ENCODE measurements around the gene TEAD1. TPM values are rescaled to one million over a fixed set of nuclear protein-coding genes. Genes with fewer than 3 reads are reported as not detected.

TEAD1 gene
- total RNA-seq, 8 experiments from 2014 or later: 18.0 to 125 (median 40.2) TPM

GRCh38 chr11:12915093-12915492 lies 240.9 kb downstream of the TEAD1 start:
- 82 to 100% (median 100%) methylated on average over 1 to 5 of the region's 7 CpGs; no CpG with 5 or more reads in 3 of the 10 experiments for WGBS, 10 experiments
- Histone ChIP-seq H3K4me1 (replicated peaks in 1 of 2) (peaks cover 3 to 5% of the 10 kb centered on the region in 2 donors), H3K4me3 (no peak overlapping the region), H3K27ac (no peak overlapping the region)
- ATAC-seq (replicated peaks in 6 of 8): no peak
- in situ Hi-C loops (cut with MboI; ENCODE audit: low pct_unique_long_range_greater_than_20kb in 2 of 9, low sequenced_read_pairs in 9 of 9, unreplicated experiment in 9 of 9): loop anchor here in 1 of 9 experiments (25.0 kb wide), 1 partner anchor 578 kb away; no protein-coding TSS in a partner anchor

GRCh38 chr11:12917822-12918221 lies 243.6 kb downstream of the TEAD1 start:
- no peak for ATAC-seq (replicated peaks in 6 of 8)
- WGBS, 10 experiments: 50 to 100% (median 88%) methylated on average over 1 of the region's 1 CpG; no CpG with 5 or more reads in 1 of the 10 experiments
- Histone ChIP-seq H3K27ac (no peak overlapping the region), H3K4me3 (no peak overlapping the region), H3K4me1 (replicated peaks in 1 of 2) (peaks cover 3 to 5% of the 10 kb centered on the region in 2 donors)
- in situ Hi-C loops (cut with MboI; ENCODE audit: low pct_unique_long_range_greater_than_20kb in 2 of 9, low sequenced_read_pairs in 9 of 9, unreplicated experiment in 9 of 9): loop anchor here in 1 of 9 experiments (25.0 kb wide), 1 partner anchor 581 kb away; no protein-coding TSS in a partner anchor

GRCh38 chr11:12918667-12919066 lies 244.4 kb downstream of the TEAD1 start:
- 80 to 100% (median 89%) methylated on average over 1 to 4 of the region's 4 CpGs; no CpG with 5 or more reads in 1 of the 10 experiments for WGBS, 10 experiments
- Histone ChIP-seq H3K4me3 (no peak overlapping the region), H3K27ac (no peak overlapping the region), H3K4me1 (replicated peaks in 1 of 2) (peaks cover 3 to 5% of the 10 kb centered on the region in 2 donors)
- in situ Hi-C loops (cut with MboI; ENCODE audit: low pct_unique_long_range_greater_than_20kb in 2 of 9, low sequenced_read_pairs in 9 of 9, unreplicated experiment in 9 of 9): loop anchor here in 1 of 9 experiments (25.0 kb wide), 1 partner anchor 581 kb away; no protein-coding TSS in a partner anchor
- no peak for ATAC-seq (replicated peaks in 6 of 8)

- H3K27ac ChIP-seq: no peak overlapping the region
- no peaks in the 10 kb centered on the region for H3K4me1 ChIP-seq (replicated peaks in 1 of 2)
- ATAC-seq (replicated peaks in 6 of 8): no peak
- in situ Hi-C loops (cut with MboI; ENCODE audit: low pct_unique_long_range_greater_than_20kb in 2 of 9, low sequenced_read_pairs in 9 of 9, unreplicated experiment in 9 of 9): loop anchor here in 1 of 9 experiments (25.0 kb wide), 1 partner anchor 585 kb away; no protein-coding TSS in a partner anchor
- no peak overlapping the region for H3K4me3 ChIP-seq
- 94 to 100% (median 100%) methylated on average over 1 to 3 of the region's 7 CpGs; no CpG with 5 or more reads in 5 of the 10 experiments for WGBS, 10 experiments
Measured at GRCh38 chr11:12922418-12922817, 248.2 kb downstream of the TEAD1 start.

GRCh38 chr11:12922980-12923507 lies 248.8 kb downstream of the TEAD1 start:
- ATAC-seq (replicated peaks in 6 of 8): no peak
- WGBS, 10 experiments: 81 to 100% (median 91%) methylated on average over 1 to 8 of the region's 12 CpGs; no CpG with 5 or more reads in 1 of the 10 experiments
- Histone ChIP-seq H3K4me1 (replicated peaks in 1 of 2) (no peaks in the 10 kb centered on the region), H3K27ac (no peak overlapping the region), H3K4me3 (no peak overlapping the region)
- in situ Hi-C loops (cut with MboI; ENCODE audit: low pct_unique_long_range_greater_than_20kb in 2 of 9, low sequenced_read_pairs in 9 of 9, unreplicated experiment in 9 of 9): loop anchor here in 1 of 9 experiments (25.0 kb wide), 1 partner anchor 586 kb away; no protein-coding TSS in a partner anchor

- WGBS, 10 experiments: 92 to 100% (median 100%) methylated on average over 1 to 3 of the region's 3 CpGs; no CpG with 5 or more reads in 2 of the 10 experiments
- no peak for ATAC-seq (replicated peaks in 6 of 8)
- in situ Hi-C loops (cut with MboI; ENCODE audit: low pct_unique_long_range_greater_than_20kb in 2 of 9, low sequenced_read_pairs in 9 of 9, unreplicated experiment in 9 of 9): loop anchor here in 1 of 9 experiments (25.0 kb wide), 1 partner anchor 587 kb away; no protein-coding TSS in a partner anchor
- Histone ChIP-seq H3K27ac (no peak overlapping the region), H3K4me1 (replicated peaks in 1 of 2) (no peaks in the 10 kb centered on the region), H3K4me3 (no peak overlapping the region)
Measured at GRCh38 chr11:12924650-12925049, 250.4 kb downstream of the TEAD1 start.

- WGBS, 10 experiments: 50 to 100% (median 100%) methylated on average over 1 to 4 of the region's 4 CpGs; no CpG with 5 or more reads in 1 of the 10 experiments
- in situ Hi-C loops (cut with MboI; ENCODE audit: low pct_unique_long_range_greater_than_20kb in 2 of 9, low sequenced_read_pairs in 9 of 9, unreplicated experiment in 9 of 9): no loop called here
Measured at GRCh38 chr11:12925520-12925919, 251.3 kb downstream of the TEAD1 start.

GRCh38 chr11:12927221-12927620 lies 253.0 kb downstream of the TEAD1 start:
- H3K4me3 ChIP-seq: no peak overlapping the region
- H3K27ac ChIP-seq: no peak overlapping the region
- WGBS, 10 experiments: 36 to 97% (median 81%) methylated on average over 2 to 3 of the region's 3 CpGs; no CpG with 5 or more reads in 2 of the 10 experiments
- H3K4me1 ChIP-seq (replicated peaks in 1 of 2): no peaks in the 10 kb centered on the region
- peak in 2 of 8 experiments; percentile 28 to 49 for ATAC-seq (replicated peaks in 6 of 8)
- in situ Hi-C loops (cut with MboI; ENCODE audit: low pct_unique_long_range_greater_than_20kb in 2 of 9, low sequenced_read_pairs in 9 of 9, unreplicated experiment in 9 of 9): no loop called here

More at GRCh38 chr11:12925520-12925919, 251.3 kb downstream of the TEAD1 start:
- Histone ChIP-seq H3K27ac (no peak overlapping the region), H3K4me1 (replicated peaks in 1 of 2) (no peaks in the 10 kb centered on the region), H3K4me3 (no peak overlapping the region)
- no peak for ATAC-seq (replicated peaks in 6 of 8)

GRCh38 chr11:12927886-12928285 lies 253.7 kb downstream of the TEAD1 start:
- 56 to 100% (median 94%) methylated on average over 1 to 2 of the region's 2 CpGs for WGBS, 10 experiments
- in situ Hi-C loops (cut with MboI; ENCODE audit: low pct_unique_long_range_greater_than_20kb in 2 of 9, low sequenced_read_pairs in 9 of 9, unreplicated experiment in 9 of 9): no loop called here
- H3K27ac ChIP-seq: no peak overlapping the region
- no peak for ATAC-seq (replicated peaks in 6 of 8)
- no peak overlapping the region for H3K4me3 ChIP-seq
- H3K4me1 ChIP-seq (replicated peaks in 1 of 2): no peaks in the 10 kb centered on the region

- no peak overlapping the region for H3K4me3 ChIP-seq
- H3K27ac ChIP-seq: no peak overlapping the region
- H3K4me1 ChIP-seq (replicated peaks in 1 of 2): no peaks in the 10 kb centered on the region
- no peak for ATAC-seq (replicated peaks in 6 of 8)
- in situ Hi-C loops (cut with MboI; ENCODE audit: low pct_unique_long_range_greater_than_20kb in 2 of 9, low sequenced_read_pairs in 9 of 9, unreplicated experiment in 9 of 9): no loop called here
Measured at GRCh38 chr11:12930850-12931249, 256.6 kb downstream of the TEAD1 start.

GRCh38 chr11:12932485-12932884 lies 258.3 kb downstream of the TEAD1 start:
- no peaks in the 10 kb centered on the region for H3K4me1 ChIP-seq (replicated peaks in 1 of 2)
- WGBS, 10 experiments: 80 to 100% (median 90%) methylated on average over 2 to 5 of the region's 5 CpGs; no CpG with 5 or more reads in 3 of the 10 experiments
- in situ Hi-C loops (cut with MboI; ENCODE audit: low pct_unique_long_range_greater_than_20kb in 2 of 9, low sequenced_read_pairs in 9 of 9, unreplicated experiment in 9 of 9): no loop called here
- H3K27ac ChIP-seq: no peak overlapping the region
- no peak overlapping the region for H3K4me3 ChIP-seq
- ATAC-seq (replicated peaks in 6 of 8): no peak

- WGBS, 10 experiments: 55 to 100% (median 93%) methylated on average over 1 to 2 of the region's 2 CpGs; no CpG with 5 or more reads in 4 of the 10 experiments
- ATAC-seq (replicated peaks in 6 of 8): no peak
Measured at GRCh38 chr11:12936200-12936599, 262.0 kb downstream of the TEAD1 start.

GRCh38 chr11:12938590-12939247 lies 264.5 kb downstream of the TEAD1 start:
- ATAC-seq (replicated peaks in 6 of 8): no peak
- Histone ChIP-seq H3K4me3 (no peak overlapping the region), H3K4me1 (replicated peaks in 1 of 2) (no peaks in the 10 kb centered on the region), H3K27ac (no peak overlapping the region)
- in situ Hi-C loops (cut with MboI; ENCODE audit: low pct_unique_long_range_greater_than_20kb in 2 of 9, low sequenced_read_pairs in 9 of 9, unreplicated experiment in 9 of 9): no loop called here
- WGBS, 10 experiments: 80 to 100% (median 100%) methylated on average over 1 of the region's 1 CpG; no CpG with 5 or more reads in 5 of the 10 experiments

More at GRCh38 chr11:12936200-12936599, 262.0 kb downstream of the TEAD1 start:
- in situ Hi-C loops (cut with MboI; ENCODE audit: low pct_unique_long_range_greater_than_20kb in 2 of 9, low sequenced_read_pairs in 9 of 9, unreplicated experiment in 9 of 9): no loop called here
- Histone ChIP-seq H3K4me3 (no peak overlapping the region), H3K4me1 (replicated peaks in 1 of 2) (no peaks in the 10 kb centered on the region), H3K27ac (no peak overlapping the region)

All from motor neuron (in vitro differentiated cells).